Kidney (tissue), 14 donors: ENCODE data around the gene ADAMTSL5. TPM values are rescaled to one million over a fixed set of nuclear protein-coding genes. Genes with fewer than 3 reads are reported as not detected.

Experiments
- DNase-seq, 5 donors: peaks; one replicate each; pipeline ENCODE4 v3.0.0-alpha.2; 2013 to 2020
- FAIRE-seq: peaks from 2 replicates; lab custom pipeline; 2012; peaks lifted over from hg19 to GRCh38; lab: Jason Lieb, UNC
- H3K27ac ChIP-seq, 2 donors: one replicate each; pipeline ENCODE4 v1.7.0; 2013; ENCODE audit warnings: low read depth in 2 of 2, low read length in 2 of 2, inconsistent platforms in 1 of 2
- H3K27me3 ChIP-seq: one replicate; pipeline ENCODE4 v1.7.1; 2013; ENCODE audit warnings: low read length, inconsistent platforms; ENCODE audit not compliant: control insufficient read depth, insufficient read depth
- H3K36me3 ChIP-seq, 3 donors: one replicate each; pipeline versions ENCODE4 v1.7.0 to v1.7.1; 2013; ENCODE audit warnings: low read length in 3 of 3, control low read depth in 1 of 3, inconsistent platforms in 1 of 3; ENCODE audit not compliant: insufficient read depth in 3 of 3, control insufficient read depth in 2 of 3
- H3K4me1 ChIP-seq, 3 donors: one replicate each; pipeline versions ENCODE4 v1.7.0 to v1.7.1; 2013; ENCODE audit warnings: low read length in 3 of 3, inconsistent platforms in 1 of 3, low read depth in 1 of 3; ENCODE audit not compliant: control insufficient read depth in 2 of 3, insufficient read depth in 2 of 3
- H3K4me3 ChIP-seq, 3 donors: one replicate each; pipeline versions ENCODE4 v1.7.0 to v1.8.1; 2013; ENCODE audit warnings: low read length in 3 of 3, control low read depth in 1 of 3, inconsistent platforms in 1 of 3
- H3K9ac ChIP-seq, 3 donors: one replicate each; pipeline versions ENCODE4 v1.7.0 to v1.7.1; 2013; ENCODE audit warnings: low read length in 3 of 3, control low read depth in 1 of 3, inconsistent platforms in 1 of 3
- H3K9me3 ChIP-seq, 3 donors: one replicate each; pipeline versions ENCODE4 v1.7.0 to v1.7.1; 2013; ENCODE audit warnings: low read length in 3 of 3, control low read depth in 1 of 3, inconsistent platforms in 1 of 3; ENCODE audit not compliant: control insufficient read depth in 2 of 3, insufficient read depth in 1 of 3
- CTCF ChIP-seq: IDR thresholded peaks from 3 replicates; pipeline ENCODE4 v1.5.1; 2012; ENCODE audit warnings: mild to moderate bottlenecking, moderate library complexity, borderline replicate concordance; ENCODE audit not compliant: insufficient read depth; ENCODE audit errors: extremely low read depth
- intact Hi-C: fragments of 100-400 bp; cut with DNase I; formaldehyde crosslinking; loops from one replicate; pipeline ENCODE4 v1.11.1; 2022
- polyA plus RNA-seq: library from polyadenylated mRNA; stranded (reverse); fragments of 350-450 nt; fragmentation: Illumina TruSeq; extraction: RNeasy Lipid Tissue Mini Kit (QIAGEN cat#74804); gene quantifications from one replicate; pipeline ENCODE4 v1.2.3, GENCODE V29; 2014; ENCODE audit warnings: low read depth, low replicate concordance; ENCODE audit not compliant: insufficient read depth
- total RNA-seq: library from RNA; stranded (reverse); fragmentation: NEBNext Ultra II Directional; extraction: Animal tissue kit (Norgen Biotek cat#: 25700); gene quantifications from one replicate; pipeline ENCODE4 v1.2.1, GENCODE V29; 2021
- donor health status: control.
- donor health status: control.
- donor health status: control.
- donor health status: control.
- donor health status: control.
- donor health status: DM: yes; HTN: yes; CAD: no.
- donor health status: Normal renal cell carcinoma (clear cell type).

The ADAMTSL5 gene
- total and polyA plus RNA-seq, 2 donors from 2014 or later: 1.4 to 4.6 TPM

- Histone ChIP-seq H3K36me3 (no peaks in the 10 kb centered on the region), H3K9ac (no peak overlapping the region), H3K4me1 (peaks cover 0 to 29% (median 4%) of the 10 kb centered on the region in 3 donors), H3K4me3 (peak overlapping the region in 1 of 3 donors; percentile 3), H3K27me3 (peaks cover 20% of the 10 kb centered on the region), H3K27ac (no peak overlapping the region), H3K9me3 (no peaks in the 10 kb centered on the region)
- no peak for TF ChIP-seq CTCF
- FAIRE-seq (no peak), DNase-seq (peak in 2 of 5 donors; percentile 52 to 76)
- intact Hi-C loops: no loop called here
Observed at GRCh38 chr19:1471010-1471514, 41.8 kb downstream of the ADAMTSL5 start.

GRCh38 chr19:1470305-1471009, 42.4 kb downstream of the ADAMTSL5 start:
- peaks cover 20% of the 10 kb centered on the region for H3K27me3 ChIP-seq
- no peaks in the 10 kb centered on the region for H3K36me3 ChIP-seq
- H3K4me1 ChIP-seq: peaks cover 0 to 31% (median 4%) of the 10 kb centered on the region in 3 donors
- no peak for FAIRE-seq
- intact Hi-C loops: no loop called here
- H3K27ac ChIP-seq: no peak overlapping the region
- H3K9me3 ChIP-seq: no peaks in the 10 kb centered on the region
- no peak overlapping the region for H3K9ac ChIP-seq
- DNase-seq: peak in 3 of 5 donors; percentile 66 to 82 (median 80)
- TF ChIP-seq CTCF: no peak
- peak overlapping the region in 1 of 3 donors; percentile 3 for H3K4me3 ChIP-seq

- H3K27ac ChIP-seq: no peak overlapping the region
- H3K9me3 ChIP-seq: no peaks in the 10 kb centered on the region
- peaks cover 0 to 31% (median 4%) of the 10 kb centered on the region in 3 donors for H3K4me1 ChIP-seq
- intact Hi-C loops: no loop called here
- peak overlapping the region in 1 of 3 donors; percentile 3 for H3K4me3 ChIP-seq
- FAIRE-seq: no peak
- no peak for TF ChIP-seq CTCF
- no peaks in the 10 kb centered on the region for H3K36me3 ChIP-seq
- DNase-seq: no peak
- no peak overlapping the region for H3K9ac ChIP-seq
- peaks cover 21% of the 10 kb centered on the region for H3K27me3 ChIP-seq
Observed at GRCh38 chr19:1470055-1470304, 42.8 kb downstream of the ADAMTSL5 start.
